ENCODE data around the gene TCEAL1.
"Not testable (repeated sequence)": the region's sequence is repeated elsewhere in the genome, so short reads cannot be mapped to it uniquely, and the experiment has no call there.

Gene TCEAL1

DNA sequence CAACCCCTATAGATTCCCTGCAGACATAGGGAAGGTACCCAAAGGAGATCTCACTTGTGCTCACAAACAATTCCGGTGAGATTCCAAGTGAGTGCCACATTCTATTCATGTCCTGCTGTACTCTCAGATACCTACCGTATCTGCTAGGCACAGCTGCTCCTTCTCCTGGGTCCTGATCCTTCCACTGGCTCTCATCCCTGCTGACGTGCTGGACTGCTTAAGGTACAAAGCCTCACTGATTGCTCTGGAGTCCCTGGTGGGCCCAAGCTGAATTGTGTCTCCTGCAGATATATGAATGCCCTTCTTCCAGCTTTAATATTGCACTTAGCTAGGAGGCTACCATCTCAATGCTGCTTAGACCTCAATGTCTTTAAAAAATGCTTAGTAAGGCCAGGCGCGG lies 2.4 kb downstream of the TCEAL1 start:
- in situ Hi-C loops (cut with MboI; ENCODE audit: low sequenced_read_pairs): no loop called here

DNA sequence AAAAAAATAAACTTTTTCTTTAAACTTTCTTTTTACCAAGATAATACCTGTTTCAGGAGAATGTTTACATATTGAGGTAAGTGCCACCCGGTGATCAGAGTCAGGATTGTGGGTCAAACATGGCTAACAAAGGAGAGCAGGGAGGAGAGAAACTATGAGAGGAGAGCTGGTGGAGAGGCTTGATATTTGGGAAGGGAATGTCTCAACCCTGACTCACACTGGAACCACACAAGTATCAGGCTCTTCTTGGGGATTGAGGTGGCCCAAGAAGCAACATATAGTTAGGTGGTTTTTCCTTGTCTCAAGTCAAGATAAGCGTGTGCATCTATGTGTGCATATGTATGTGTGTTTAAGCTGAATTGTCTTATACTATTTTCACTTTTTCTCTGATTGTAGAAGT lies 6.7 kb downstream of the TCEAL1 start:
- in situ Hi-C loops (cut with MboI; ENCODE audit: low sequenced_read_pairs): no loop called here

- in situ Hi-C loops (cut with MboI; ENCODE audit: low sequenced_read_pairs): no loop called here
These were observed 9.0 kb downstream of the TCEAL1 start for GRCh38 chrX:103637604-103638338.

DNA sequence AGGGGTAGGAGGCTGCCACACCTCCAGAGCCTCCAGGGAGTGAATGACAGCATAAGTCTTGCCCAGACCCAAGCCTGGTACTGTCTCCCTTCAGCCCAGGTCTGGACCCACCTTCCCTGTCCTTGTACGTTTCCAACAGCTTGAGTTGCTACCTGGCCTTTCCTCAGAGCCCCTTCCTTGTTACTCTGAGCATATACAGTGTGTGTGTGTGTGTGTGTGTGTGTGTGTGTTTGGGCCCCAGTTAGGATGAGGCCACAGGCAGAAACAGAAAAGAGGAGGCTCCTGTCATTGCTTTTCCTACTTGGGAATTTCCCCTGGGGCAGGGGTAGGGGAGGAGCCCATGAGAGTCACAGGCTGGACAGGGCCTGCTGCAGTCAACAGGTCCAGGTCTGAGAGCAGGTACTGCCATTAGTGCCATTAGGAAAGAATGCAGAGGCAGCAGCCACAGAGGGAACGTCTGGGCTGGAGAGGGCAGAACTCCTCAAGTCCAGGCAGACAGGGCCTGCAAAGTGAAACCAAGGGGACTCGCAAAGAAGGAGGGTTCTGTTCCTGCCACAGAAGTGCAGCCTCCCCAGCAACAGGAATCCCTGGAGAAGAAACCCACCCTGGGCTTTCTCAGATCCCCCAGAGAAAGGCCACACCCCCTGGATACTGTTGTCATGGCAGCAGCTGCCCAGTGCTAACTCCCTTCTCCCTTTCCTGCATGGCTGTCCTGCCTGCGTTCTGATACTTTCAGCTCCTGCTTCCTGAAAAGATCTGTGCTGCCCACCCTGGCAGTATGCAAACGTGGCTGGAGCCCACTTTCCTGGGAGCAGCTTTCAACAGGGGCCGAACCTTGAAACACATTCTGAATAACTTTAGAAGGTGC lies 9.9 kb downstream of the TCEAL1 start:
- in situ Hi-C loops (cut with MboI; ENCODE audit: low sequenced_read_pairs): not testable (repeated sequence)

GRCh38 chrX:103640401-103641155 lies 11.8 kb downstream of the TCEAL1 start:
- in situ Hi-C loops (cut with MboI; ENCODE audit: low sequenced_read_pairs): no loop called here

- in situ Hi-C loops (cut with MboI; ENCODE audit: low sequenced_read_pairs): no loop called here
These were observed 15.3 kb downstream of the TCEAL1 start for GRCh38 chrX:103644125-103644524.

DNA sequence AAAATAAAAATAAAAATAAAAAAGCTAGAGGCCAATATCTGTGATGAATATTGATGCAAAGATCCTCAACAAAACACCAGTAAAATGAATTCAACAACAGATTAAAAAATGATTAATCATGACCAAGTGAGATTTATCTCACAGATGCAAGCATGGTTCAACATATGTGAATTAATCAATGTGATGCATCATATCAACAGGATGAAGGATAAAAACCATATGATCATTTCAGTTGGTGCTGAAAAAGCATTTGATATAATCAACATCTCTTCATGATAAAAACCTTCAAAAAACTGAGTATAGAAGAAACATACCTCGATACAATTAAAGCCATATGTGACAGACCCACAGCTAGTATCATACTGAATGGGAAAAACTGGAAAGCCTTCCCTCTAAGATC lies 18.9 kb downstream of the TCEAL1 start:
- in situ Hi-C loops (cut with MboI; ENCODE audit: low sequenced_read_pairs): no loop called here

GRCh38 chrX:103651151-103651773 lies 22.5 kb downstream of the TCEAL1 start:
- in situ Hi-C loops (cut with MboI; ENCODE audit: low sequenced_read_pairs): no loop called here

DNA sequence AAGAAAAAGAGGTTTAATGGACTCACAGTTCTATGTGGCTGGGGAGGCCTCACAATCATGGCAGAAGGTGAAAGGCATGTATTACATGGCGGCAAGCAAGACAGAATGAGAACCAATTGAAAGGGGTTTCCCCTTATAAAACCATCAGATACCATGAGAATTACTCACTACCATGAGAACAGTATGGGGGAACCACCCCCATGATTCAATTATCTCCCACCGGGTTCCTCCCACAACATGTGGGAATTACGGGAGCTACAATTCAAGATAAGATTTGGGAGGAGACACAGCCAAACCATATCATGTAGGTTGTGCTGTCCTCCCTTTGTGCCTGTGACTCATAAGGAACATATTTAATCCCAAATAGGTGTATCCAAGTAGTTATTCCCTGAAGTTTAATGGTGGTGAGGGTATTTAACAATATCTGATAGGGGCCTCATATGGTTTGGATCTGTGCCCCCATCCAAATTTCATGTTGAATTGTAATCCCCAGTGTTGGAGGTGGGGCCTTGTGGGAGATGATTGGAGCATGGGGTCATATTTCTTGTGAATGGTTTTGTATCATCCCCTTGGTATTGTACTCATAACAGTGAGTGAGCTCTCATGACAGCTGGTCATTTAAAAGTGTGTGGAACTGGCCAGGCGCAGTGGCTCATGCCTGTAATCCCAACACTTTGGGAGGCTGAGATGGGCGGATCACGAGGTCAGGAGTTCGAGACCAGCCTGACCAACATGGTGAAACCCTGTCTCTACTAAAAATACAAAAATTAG lies 26.6 kb downstream of the TCEAL1 start:
- in situ Hi-C loops (cut with MboI; ENCODE audit: low sequenced_read_pairs): not testable (repeated sequence)

DNA sequence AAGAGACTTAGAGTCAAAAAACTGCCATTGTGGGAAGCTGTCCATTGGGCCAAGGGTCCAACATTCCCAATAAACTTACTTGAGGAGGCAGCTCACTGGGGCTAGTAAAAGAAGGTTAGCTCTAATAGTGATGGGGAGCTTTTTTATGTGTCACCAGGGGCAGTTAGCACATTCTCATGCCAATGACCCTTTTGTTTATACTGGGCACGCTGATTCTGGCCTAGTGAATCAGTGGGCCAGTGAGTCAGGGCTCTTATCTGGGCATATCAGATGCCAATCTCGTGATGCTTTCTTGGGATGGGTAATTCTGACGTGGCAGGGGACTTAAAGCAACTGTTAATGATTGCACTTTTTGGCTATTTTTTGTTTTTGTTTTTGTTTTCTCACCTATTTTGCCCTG lies 27.8 kb downstream of the TCEAL1 start:
- in situ Hi-C loops (cut with MboI; ENCODE audit: low sequenced_read_pairs): no loop called here

DNA sequence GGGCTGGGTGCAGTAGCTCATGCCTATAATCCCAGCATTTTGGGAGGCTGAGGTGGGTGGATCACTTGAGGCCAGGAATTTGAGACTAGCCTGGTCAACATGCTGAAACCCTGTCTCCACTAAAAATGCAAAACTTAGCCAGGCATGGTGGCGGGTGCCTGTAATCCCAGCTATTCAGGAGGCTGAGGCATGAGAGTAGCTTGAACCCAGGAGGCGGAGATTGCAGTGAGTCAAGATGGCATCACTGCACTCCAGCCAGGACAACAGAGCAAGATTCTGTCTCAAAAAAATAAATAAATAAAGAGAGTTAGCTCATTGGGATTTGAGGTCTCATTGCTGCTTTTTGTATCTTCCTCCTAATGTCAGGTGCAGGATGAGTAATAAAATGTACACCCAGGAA lies 28.3 kb downstream of the TCEAL1 start:
- in situ Hi-C loops (cut with MboI; ENCODE audit: low sequenced_read_pairs): not testable (repeated sequence)

DNA sequence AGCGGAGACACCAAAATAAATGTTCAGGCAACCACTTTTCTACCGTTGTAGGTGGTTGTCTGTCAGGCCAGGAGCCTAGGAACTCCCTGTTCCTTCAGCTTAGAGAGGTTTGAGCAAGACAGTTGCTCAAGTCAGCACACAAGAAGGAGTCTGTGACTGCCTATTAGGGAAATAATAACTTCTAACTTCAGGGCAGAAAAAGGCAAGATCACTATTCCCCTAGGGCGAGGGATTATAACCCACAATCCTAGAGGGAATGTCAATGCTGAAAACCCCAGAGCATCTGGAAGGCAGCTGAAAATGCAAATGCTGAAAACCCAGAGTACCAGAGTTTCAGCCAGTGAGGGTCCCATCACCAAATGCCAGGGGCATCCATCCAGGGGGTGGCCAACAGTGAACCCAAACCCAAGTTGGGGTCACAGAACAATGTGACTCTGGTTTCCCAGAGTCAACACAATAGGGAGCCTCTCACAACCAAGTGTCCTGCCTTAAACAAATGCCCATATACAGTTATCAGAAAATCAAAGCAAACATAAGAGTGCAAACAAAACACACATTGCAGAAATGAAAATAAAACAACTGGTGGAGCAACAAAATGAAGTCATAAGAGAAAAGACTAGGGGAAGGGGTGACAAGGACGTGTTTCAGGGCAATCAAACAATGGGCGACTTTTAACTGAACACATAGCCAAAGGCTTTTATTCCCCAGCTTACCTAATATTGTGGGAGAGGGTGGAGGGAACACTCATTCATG lies 30.1 kb downstream of the TCEAL1 start:
- in situ Hi-C loops (cut with MboI; ENCODE audit: low sequenced_read_pairs): no loop called here

GRCh38 chrX:103659460-103659859 lies 30.7 kb downstream of the TCEAL1 start:
- in situ Hi-C loops (cut with MboI; ENCODE audit: low sequenced_read_pairs): not testable (repeated sequence)

DNA sequence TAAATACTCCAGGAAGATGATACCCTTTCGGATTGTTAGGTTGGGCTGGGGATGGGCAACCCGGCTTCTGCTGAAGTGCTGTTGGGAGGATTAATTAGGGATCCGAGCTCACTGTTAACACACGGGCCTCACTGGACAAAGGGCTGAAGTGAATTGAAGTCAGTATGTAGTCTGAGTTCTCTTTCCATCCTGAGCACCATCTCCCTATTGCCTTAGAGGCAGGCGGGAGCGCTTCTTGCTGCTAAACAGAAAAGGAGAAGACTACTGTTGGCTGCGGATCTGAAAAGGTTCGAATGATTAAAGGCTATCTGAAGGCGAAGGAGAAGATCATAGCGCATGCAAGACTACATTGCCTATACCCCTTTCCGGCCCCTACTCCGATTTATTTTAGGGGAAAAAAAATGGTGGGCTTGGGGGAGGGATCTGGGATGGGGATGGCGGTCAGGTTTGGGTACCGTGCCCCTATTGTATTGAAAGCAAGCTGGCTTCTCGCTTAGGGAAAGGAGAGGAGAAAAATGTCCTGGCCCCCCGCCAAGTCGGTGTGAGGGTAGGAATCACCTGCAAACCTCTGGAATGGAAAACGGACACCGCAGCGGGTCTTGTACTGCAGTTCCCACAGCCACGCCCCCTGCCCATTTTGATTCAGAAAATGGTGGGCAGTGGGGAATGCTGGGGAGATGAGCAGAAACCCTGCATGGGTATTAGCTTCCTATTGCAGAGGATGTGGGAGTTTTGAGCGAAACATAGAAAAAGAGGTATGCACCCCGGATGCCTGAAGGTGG lies 35.4 kb downstream of the TCEAL1 start:
- in situ Hi-C loops (cut with MboI; ENCODE audit: low sequenced_read_pairs): no loop called here

DNA sequence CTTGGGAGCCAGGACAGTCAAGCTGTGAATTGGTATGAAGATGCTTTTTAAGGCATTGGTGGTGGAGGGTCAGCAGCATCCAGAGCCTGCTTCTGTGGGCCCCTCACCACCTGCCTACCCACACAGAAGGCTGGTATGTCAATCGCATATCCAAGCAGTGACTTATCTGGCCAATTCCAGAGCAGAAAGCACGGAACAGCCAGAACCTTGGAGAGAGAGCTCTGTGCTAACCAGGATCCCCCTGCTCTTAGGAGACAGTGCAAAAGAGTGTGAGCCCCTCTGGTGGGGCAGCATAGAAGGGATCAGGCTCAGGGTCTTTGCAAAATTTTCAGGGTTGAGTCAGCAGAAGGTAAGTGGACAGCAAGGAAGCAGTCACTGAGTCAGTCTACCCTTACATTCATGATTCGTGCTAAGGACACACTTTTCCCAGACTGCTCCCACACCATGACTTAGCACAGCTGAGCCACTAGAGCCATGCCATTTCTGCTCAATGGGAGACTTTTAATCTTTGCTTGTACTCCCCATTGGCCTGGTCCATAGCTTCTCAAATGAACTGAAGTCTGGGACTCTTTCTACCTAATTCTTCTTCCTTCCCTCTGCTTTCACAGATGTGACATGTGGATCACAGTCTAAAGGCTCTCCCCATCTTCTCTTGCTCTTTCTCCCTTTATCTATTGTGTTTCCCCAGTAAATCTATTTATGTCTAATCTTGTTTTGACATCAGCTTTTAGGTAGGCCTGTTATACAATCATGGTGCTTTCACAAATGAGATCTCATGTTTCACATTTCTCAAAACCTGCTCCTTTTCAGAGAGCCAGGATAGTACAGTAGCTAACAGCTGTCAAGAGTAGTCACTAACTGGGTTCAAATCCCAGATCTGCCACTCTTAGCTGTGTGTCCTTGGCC lies 37.7 kb downstream of the TCEAL1 start:
- in situ Hi-C loops (cut with MboI; ENCODE audit: low sequenced_read_pairs): no loop called here

DNA sequence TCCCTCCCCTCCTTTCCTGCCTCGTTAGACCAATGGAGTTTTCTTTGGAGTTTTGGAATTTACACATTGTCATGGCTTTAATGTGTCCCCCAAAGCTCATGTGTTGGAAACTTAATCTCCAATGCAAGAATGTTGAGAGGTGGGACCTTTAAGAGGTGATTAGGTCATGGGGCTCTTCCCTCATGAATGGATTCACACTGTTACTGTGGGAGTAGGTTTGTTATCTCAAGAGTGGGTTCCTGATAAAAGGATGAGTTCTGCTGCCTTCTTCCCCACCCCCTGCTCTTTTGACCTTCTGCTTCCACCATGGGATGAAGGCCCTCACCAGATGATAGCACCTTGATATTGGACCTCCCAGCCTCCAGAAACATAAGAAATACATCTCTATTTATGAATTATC lies 41.0 kb downstream of the TCEAL1 start:
- in situ Hi-C loops (cut with MboI; ENCODE audit: low sequenced_read_pairs): no loop called here

GRCh38 chrX:103674531-103675454 lies 46.0 kb downstream of the TCEAL1 start:
- in situ Hi-C loops (cut with MboI; ENCODE audit: low sequenced_read_pairs): no loop called here

Data from hTERT RPE-1 (cell line).